Duodenal mucosa (tissue), 2 donors: Measurements from ENCODE around the gene DGUOK.

Source experiments
- H3K27ac ChIP-seq: one replicate; pipeline ENCODE4 v1.7.0; 2013; ENCODE audit warnings: low read depth, low read length
- H3K27me3 ChIP-seq, 2 donors: one replicate each; pipeline ENCODE4 v1.7.0; 2013; ENCODE audit warnings: low read length in 2 of 2, control low read depth in 1 of 2; ENCODE audit not compliant: insufficient read depth in 2 of 2, control insufficient read depth in 1 of 2
- H3K36me3 ChIP-seq, 2 donors: one replicate each; pipeline ENCODE4 v1.7.0; 2013; ENCODE audit warnings: low read length in 2 of 2, control low read depth in 1 of 2; ENCODE audit not compliant: insufficient read depth in 2 of 2, control insufficient read depth in 1 of 2
- H3K4me1 ChIP-seq, 2 donors: one replicate each; pipeline ENCODE4 v1.7.0; 2013; ENCODE audit warnings: low read length in 2 of 2, control low read depth in 1 of 2; ENCODE audit not compliant: insufficient read depth in 2 of 2, control insufficient read depth in 1 of 2
- H3K4me3 ChIP-seq, 2 donors: one replicate each; pipeline ENCODE4 v1.7.0; 2013; ENCODE audit warnings: low read length in 2 of 2, low read depth in 1 of 2
- H3K9ac ChIP-seq, 2 donors: one replicate each; pipeline ENCODE4 v1.7.0; 2013; ENCODE audit warnings: low read length in 2 of 2, low read depth in 1 of 2
- H3K9me3 ChIP-seq, 2 donors: one replicate each; pipeline ENCODE4 v1.7.0; 2013; ENCODE audit warnings: low read length in 2 of 2, control low read depth in 1 of 2; ENCODE audit not compliant: control insufficient read depth in 1 of 2

The DGUOK gene

DNA sequence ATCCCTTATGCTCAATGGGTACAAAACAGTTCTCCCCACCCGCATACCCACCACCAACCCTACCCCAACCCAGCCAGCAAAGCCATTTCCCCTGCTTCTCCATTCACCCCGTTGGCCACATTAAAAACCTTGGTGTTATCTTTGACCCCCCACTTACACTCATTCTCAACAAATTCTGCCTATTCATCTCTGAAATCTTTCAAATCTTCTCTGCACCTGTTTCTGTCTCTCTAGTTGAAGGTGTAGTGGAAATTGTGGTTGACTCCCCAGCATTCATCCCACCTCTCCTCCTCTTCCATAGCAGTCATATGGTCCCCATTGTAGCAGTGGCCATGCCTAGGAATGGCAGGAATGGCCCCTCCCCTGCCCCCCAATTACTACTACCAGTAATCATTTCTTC is 37.5 kb downstream of the DGUOK start:
- Histone ChIP-seq H3K36me3 (peaks cover 2 to 5% of the 10 kb centered on the region in 2 donors), H3K9me3 (no peaks in the 10 kb centered on the region), H3K27me3 (no peaks in the 10 kb centered on the region), H3K27ac (no peak overlapping the region), H3K4me1 (no peaks in the 10 kb centered on the region), H3K9ac (no peak overlapping the region), H3K4me3 (no peak overlapping the region)

DNA sequence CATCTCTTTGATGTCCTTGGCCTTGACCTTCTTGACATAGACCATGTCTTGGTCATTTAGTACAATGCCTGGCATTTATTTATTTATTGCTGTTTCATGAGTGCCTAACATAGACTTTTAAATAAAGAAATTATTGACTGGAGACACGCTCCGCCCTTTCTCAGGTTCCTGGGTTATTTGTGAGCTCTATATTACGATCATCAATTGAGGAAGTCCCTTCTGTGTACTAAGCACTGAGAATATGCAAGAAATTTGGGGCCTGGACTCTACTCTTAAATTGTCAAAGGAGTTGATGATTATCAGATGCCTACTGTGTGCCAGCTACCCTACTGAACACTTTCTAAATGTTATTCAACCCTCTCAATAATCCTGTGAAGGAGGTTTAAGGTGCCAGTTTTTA is 38.4 kb downstream of the DGUOK start:
- Histone ChIP-seq H3K4me1 (peaks cover 0 to 6% of the 10 kb centered on the region in 2 donors), H3K27me3 (no peaks in the 10 kb centered on the region), H3K9ac (no peak overlapping the region), H3K9me3 (no peaks in the 10 kb centered on the region), H3K36me3 (no peaks in the 10 kb centered on the region), H3K27ac (no peak overlapping the region), H3K4me3 (no peak overlapping the region)

DNA sequence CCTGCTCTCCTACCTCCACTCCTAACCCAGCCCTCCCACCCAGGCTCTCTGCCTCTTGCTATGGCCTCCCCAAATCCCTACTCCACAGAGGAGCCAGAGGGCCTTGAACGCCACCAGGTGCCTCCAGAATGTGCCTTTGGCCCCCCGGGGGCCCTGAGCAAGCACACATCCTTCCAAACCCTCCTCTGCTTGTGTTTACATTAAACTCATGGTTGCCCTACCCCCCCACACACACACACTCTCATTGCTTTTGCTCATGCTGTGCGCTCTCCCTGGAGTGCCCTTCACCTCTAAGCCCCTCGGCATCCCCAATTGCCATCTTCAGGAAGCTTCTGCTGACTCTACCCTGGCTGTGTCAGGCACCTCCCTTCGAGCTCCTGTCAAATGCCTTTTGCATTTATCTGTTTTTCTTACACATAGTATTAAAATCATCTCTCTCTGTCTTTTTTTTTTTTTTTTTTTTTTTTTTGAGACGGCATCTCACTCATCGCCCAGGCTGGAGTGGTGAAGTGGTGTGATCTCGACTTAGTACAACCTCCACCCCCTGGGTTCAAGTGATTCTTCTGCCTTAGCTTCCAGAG is 41.8 kb downstream of the DGUOK start:
- peaks cover 24 to 33% of the 10 kb centered on the region in 2 donors for H3K4me1 ChIP-seq
- H3K27ac ChIP-seq: no peak overlapping the region
- no peaks in the 10 kb centered on the region for H3K27me3 ChIP-seq
- H3K36me3 ChIP-seq: no peaks in the 10 kb centered on the region
- no peak overlapping the region for H3K4me3 ChIP-seq
- H3K9ac ChIP-seq: no peak overlapping the region
- no peaks in the 10 kb centered on the region for H3K9me3 ChIP-seq

DNA sequence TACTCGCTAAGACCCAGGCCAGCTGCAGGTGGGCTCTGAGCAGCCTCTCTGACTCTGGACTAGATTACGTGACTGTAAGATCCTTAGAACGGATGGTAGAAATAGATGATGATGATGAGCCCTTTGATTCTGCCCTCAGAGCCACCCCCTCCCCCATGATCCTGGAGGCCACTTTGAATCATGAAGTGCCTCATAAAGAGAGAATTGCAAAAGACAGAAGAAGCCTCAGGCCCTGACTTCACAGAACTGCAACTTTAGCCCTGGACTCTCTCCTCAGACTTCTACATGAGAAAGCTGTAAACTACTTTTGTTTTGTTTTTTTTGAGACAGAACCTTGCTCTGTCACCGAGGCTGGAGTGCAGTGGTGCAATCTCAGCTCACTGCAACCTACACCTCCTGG is 42.7 kb downstream of the DGUOK start:
- no peak overlapping the region for H3K9ac ChIP-seq
- no peak overlapping the region for H3K4me3 ChIP-seq
- no peaks in the 10 kb centered on the region for H3K36me3 ChIP-seq
- peaks cover 24 to 33% of the 10 kb centered on the region in 2 donors for H3K4me1 ChIP-seq
- no peaks in the 10 kb centered on the region for H3K9me3 ChIP-seq
- H3K27ac ChIP-seq: no peak overlapping the region
- no peaks in the 10 kb centered on the region for H3K27me3 ChIP-seq

DNA sequence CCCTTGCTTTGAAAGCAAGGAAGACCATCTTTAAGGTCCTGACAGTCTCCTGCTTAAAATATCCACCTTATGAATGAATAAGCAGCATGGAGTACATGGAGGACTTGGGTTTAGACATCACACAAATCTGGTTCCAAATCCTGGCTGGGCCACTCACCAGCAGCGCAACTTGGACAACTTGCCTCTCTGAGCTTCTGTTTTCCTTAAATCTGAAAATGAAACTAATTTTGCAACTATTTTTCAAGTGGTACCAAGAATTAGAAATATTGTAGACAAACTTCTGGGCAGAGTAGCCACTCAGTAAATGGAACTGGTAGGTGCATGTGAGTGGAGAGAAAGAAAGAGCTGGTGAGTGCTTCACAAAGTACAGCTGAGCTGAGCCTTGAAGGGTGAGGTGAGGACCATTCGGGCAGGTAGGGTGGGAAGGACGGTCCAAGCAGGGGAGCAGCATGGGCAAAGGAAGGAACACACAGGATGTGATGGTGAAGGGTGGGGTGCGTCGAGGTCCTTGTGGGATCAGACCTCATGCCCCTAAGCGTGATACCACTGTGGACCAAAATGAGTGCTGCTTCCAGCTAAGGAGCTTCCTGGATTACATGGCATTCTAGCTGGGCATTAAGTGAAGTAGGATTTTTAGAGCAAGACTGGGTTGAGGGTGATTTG is 43.6 kb downstream of the DGUOK start:
- Histone ChIP-seq H3K4me3 (no peak overlapping the region), H3K27ac (no peak overlapping the region), H3K4me1 (peaks cover 24 to 33% of the 10 kb centered on the region in 2 donors), H3K27me3 (no peaks in the 10 kb centered on the region), H3K36me3 (no peaks in the 10 kb centered on the region), H3K9ac (no peak overlapping the region), H3K9me3 (no peaks in the 10 kb centered on the region)

DNA sequence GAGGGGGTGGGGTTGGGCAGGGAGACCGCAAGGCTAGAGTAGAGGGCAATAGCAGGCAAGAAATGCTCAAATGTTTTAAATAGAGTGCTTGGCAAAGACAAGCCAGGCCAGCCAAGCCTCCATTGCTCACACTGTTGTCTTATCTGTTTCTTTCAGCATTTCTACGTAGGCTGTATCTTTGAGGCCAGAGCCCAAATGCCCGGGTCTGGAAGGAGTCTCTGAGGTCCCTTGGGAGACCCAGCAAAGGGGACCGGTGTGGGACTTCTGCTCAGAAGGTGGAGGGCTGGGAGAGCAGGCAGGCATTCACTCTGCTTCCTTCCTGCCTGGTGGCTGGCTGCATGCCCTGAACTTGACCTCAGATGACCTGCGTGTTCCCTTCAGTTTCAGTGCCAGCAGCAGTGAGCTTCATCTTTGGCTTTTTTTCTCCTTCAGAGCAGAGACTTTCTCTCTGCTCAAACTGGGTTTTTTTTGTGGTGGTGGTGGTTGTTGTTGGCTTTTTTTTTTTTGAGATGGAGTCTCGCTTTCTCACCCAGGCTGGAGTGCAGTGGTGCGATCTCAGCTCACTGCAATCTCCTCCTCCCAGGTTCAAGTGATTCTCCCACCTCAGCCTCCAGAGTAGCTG is 44.3 kb downstream of the DGUOK start:
- Histone ChIP-seq H3K4me3 (peak overlapping the region in 1 of 2 donors; percentile 37), H3K9me3 (no peaks in the 10 kb centered on the region), H3K36me3 (no peaks in the 10 kb centered on the region), H3K27ac (no peak overlapping the region), H3K4me1 (peaks cover 24 to 33% of the 10 kb centered on the region in 2 donors), H3K27me3 (no peaks in the 10 kb centered on the region), H3K9ac (peak overlapping the region in 1 of 2 donors; percentile 12)

DNA sequence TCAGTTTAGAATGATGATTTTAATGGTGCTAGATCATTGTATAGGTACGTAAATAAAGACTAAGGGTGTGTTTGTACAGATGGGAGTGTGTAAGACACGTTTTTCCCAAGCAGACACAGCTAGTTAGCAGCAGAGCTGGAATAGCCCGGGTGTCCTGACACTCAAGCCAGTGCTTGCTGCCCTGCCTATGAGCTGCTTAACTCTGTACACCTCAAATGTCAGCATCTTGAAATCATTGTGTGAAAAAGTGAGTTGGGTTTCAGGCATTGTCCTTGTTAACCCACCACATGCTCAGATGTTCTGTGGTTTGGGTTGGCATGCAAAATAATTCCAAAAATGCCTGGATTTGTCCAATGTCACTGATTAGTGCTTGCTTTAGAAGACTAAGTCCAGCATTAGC is 45.0 kb downstream of the DGUOK start:
- H3K4me3 ChIP-seq: no peak overlapping the region
- no peak overlapping the region for H3K27ac ChIP-seq
- peaks cover 24 to 33% of the 10 kb centered on the region in 2 donors for H3K4me1 ChIP-seq
- H3K27me3 ChIP-seq: no peaks in the 10 kb centered on the region
- no peaks in the 10 kb centered on the region for H3K9me3 ChIP-seq
- H3K9ac ChIP-seq: no peak overlapping the region
- H3K36me3 ChIP-seq: no peaks in the 10 kb centered on the region

DNA sequence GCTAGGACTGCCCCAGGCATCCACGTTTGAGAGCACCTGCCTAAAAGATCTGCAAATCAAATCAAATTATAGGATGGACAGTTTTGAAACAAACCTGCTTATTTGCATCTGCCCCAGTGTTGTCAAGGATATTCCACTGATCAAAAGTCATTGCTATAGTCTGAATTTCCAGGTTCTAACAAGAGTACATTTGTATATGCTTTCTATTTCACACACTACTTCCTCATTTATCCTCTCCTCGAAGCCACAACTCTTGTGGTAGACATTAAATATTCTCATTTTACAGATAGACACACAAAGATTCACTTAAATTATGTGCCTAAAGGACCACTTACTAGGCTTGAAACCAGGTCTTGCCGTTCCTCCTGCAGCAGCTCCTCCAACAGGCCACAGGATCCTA is 46.2 kb downstream of the DGUOK start:
- Histone ChIP-seq H3K4me1 (peaks cover 24 to 33% of the 10 kb centered on the region in 2 donors), H3K4me3 (no peak overlapping the region), H3K36me3 (no peaks in the 10 kb centered on the region), H3K9me3 (no peaks in the 10 kb centered on the region), H3K27ac (no peak overlapping the region), H3K9ac (peak overlapping the region in 1 of 2 donors; percentile 6), H3K27me3 (no peaks in the 10 kb centered on the region)

DNA sequence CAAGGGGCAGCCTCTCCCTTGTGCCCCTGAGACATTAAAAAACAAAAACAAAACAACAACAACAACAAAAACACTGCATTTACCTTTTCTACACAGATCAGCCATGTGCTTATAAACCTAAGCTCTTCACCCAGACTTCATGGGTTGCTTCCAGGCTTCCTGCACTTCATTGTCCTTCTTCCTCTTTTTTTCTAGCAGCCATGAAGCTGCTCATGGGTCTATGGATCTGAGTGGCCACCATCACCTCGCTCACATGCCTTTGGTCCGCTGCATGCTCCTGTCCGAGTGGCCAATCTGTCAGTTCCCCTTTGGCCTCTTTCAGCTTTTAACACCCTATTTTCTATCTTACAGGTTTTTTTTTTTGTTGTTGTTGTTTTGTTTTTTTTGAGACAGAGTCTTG is 49.1 kb downstream of the DGUOK start:
- Histone ChIP-seq H3K27me3 (no peaks in the 10 kb centered on the region), H3K4me1 (peaks cover 29 to 39% of the 10 kb centered on the region in 2 donors), H3K9ac (no peak overlapping the region), H3K27ac (no peak overlapping the region), H3K9me3 (no peaks in the 10 kb centered on the region), H3K36me3 (no peaks in the 10 kb centered on the region), H3K4me3 (no peak overlapping the region)

DNA sequence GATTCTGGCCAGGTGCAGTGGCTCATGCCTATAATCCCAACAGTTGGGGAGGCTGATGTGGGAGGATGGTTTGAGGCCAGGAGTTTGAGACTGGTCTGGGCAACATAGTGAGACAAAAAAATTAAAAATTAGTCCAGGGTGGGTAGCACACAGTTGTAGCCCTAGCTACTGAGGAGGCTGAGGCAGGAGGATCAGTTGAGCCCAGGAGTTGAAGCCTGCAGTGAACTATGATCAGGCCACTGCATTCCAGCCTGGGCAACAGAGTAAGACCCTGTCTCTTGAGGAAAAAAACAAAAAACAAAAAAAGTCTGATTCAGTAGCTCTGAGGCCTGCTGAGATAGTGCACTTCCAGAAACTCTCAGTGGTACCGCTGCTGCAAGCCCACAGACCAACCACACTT is 50.1 kb downstream of the DGUOK start:
- Histone ChIP-seq H3K36me3 (no peaks in the 10 kb centered on the region), H3K9ac (no peak overlapping the region), H3K27me3 (no peaks in the 10 kb centered on the region), H3K4me1 (peaks cover 29 to 39% of the 10 kb centered on the region in 2 donors), H3K4me3 (no peak overlapping the region), H3K27ac (no peak overlapping the region), H3K9me3 (no peaks in the 10 kb centered on the region)
